Cardiac muscle cell (in vitro differentiated cells and primary cell): ENCODE data around the gene GPR176. TPM values are rescaled to one million over a fixed set of nuclear protein-coding genes. Genes with fewer than 3 reads are reported as not detected.
A peak's percentile ranks its signal among the peaks of the same experiment; 100 is the strongest.
"Not testable (repeated sequence)": the region's sequence is repeated elsewhere in the genome, so short reads cannot be mapped to it uniquely, and the experiment has no call there.

Source experiments
- DNase-seq, 2 donors: peaks; one replicate each; pipeline versions ENCODE4 v3.0.0 to v3.0.0-alpha.2; 2010 to 2017; ENCODE audit warnings: low read depth in 1 of 2, low spot score in 1 of 2
- H3K27ac ChIP-seq: fragments of 200-600 bp; sonication (generic); 2 replicates; pipeline ENCODE4 v1.5.1; 2016
- H3K27me3 ChIP-seq: fragments of 200-600 bp; sonication (generic); 2 replicates; pipeline ENCODE4 v1.6.0; 2016; ENCODE audit warnings: control low read depth
- H3K36me3 ChIP-seq: fragments of 200-600 bp; sonication (generic); 2 replicates; pipeline ENCODE4 v1.5.1; 2016; ENCODE audit warnings: control low read depth
- H3K4me1 ChIP-seq: fragments of 200-600 bp; sonication (generic); 2 replicates; pipeline ENCODE4 v1.8.1; 2017; ENCODE audit warnings: low read depth, mild to moderate bottlenecking, mixed run types
- H3K4me3 ChIP-seq: fragments of 200-600 bp; sonication (generic); 2 replicates; pipeline ENCODE4 v1.5.1; 2016; ENCODE audit warnings: mild to moderate bottlenecking
- H3K9me3 ChIP-seq: fragments of 200-600 bp; sonication (generic); 2 replicates; pipeline ENCODE4 v1.5.1; 2017; ENCODE audit warnings: low read depth, mild to moderate bottlenecking, control low read depth
- CTCF ChIP-seq: IDR thresholded peaks from 2 replicates; pipeline ENCODE4 v1.5.1; 2012; ENCODE audit warnings: low read depth, mild to moderate bottlenecking, low read length
- polyA plus RNA-seq: library from polyadenylated mRNA; unstranded; fragments of >200 nt; fragmentation: Nextera tagmentation; extraction: Ambion mirVana; gene quantifications from 2 replicates; pipeline ENCODE4 v1.2.1, GENCODE V29; 2016
- total RNA-seq: library from RNA; depleted of rRNA; stranded (reverse); fragments of >200 nt; gene quantifications from 2 replicates; pipeline ENCODE4 v1.2.3, GENCODE V29; 2016

Gene GPR176
- total and polyA plus RNA-seq, 2 experiments from 2014 or later = 1.4 to 5.6 TPM

DNA sequence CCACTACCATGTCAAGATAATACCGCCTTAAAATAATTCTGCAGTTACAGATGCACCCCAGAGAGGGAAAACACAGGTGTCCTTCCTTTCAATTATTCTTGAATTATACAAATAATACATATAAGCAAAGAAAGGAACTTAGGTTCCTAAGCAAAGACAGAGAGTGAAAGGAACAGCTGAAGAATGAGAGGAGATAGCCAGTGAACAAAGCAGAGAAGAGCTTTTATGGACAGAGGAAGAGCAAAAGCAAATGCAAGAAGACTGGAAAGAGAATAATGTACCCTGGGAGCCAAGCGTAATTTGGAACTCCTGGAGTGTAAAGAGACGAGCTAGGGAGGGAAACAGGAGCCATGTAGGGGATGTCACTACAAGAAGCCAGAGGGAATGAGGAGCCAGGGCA lies 21.7 kb downstream of the GPR176 start:
- no peaks in the 10 kb centered on the region for H3K36me3 ChIP-seq
- DNase-seq = no peak
- no peak overlapping the region for H3K27ac ChIP-seq
- no peaks in the 10 kb centered on the region for H3K27me3 ChIP-seq
- no peaks in the 10 kb centered on the region for H3K9me3 ChIP-seq
- H3K4me1 ChIP-seq = peaks cover 7% of the 10 kb centered on the region
- H3K4me3 ChIP-seq = no peak overlapping the region
- no peak for TF ChIP-seq CTCF

- Histone ChIP-seq H3K36me3 (no peaks in the 10 kb centered on the region), H3K4me3 (no peak overlapping the region), H3K4me1 (peaks cover 7% of the 10 kb centered on the region), H3K27me3 (no peaks in the 10 kb centered on the region), H3K9me3 (no peaks in the 10 kb centered on the region), H3K27ac (no peak overlapping the region)
- DNase-seq = peak in 1 of 2 donors; percentile 81
- no peak for TF ChIP-seq CTCF
Observed at GRCh38 chr15:39896846-39897245, 23.2 kb downstream of the GPR176 start.

DNA sequence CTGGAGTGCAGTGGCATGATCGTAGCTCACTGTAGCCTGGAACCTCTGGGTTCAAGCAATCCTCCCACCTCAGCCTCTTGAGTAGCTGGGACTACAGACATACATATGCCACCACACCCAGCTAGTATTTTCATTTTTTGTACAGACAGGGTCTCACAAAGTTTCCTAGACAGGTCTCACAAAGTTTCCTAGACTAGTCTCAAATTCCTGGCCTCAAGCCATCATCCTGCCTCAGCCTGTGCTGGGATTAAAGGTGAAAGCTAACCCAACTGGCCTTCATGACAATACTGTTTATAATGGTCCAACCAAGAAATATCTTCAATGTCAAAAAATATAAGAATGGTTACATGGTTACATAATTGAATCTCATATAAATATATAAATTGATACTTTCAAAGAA lies 24.0 kb downstream of the GPR176 start:
- H3K36me3 ChIP-seq = no peaks in the 10 kb centered on the region
- no peaks in the 10 kb centered on the region for H3K27me3 ChIP-seq
- no peak overlapping the region for H3K27ac ChIP-seq
- DNase-seq = no peak
- peaks cover 7% of the 10 kb centered on the region for H3K4me1 ChIP-seq
- no peak for TF ChIP-seq CTCF
- no peaks in the 10 kb centered on the region for H3K9me3 ChIP-seq
- H3K4me3 ChIP-seq = no peak overlapping the region

- not testable (repeated sequence) for DNase-seq, H3K36me3 ChIP-seq, H3K27me3 ChIP-seq, H3K27ac ChIP-seq, H3K9me3 ChIP-seq, H3K4me3 ChIP-seq
- peaks cover 10% of the 10 kb centered on the region for H3K4me1 ChIP-seq
Observed at GRCh38 chr15:39893051-39893450, 27.0 kb downstream of the GPR176 start.

- TF ChIP-seq CTCF = no peak
- DNase-seq = no peak
- Histone ChIP-seq H3K27me3 (no peaks in the 10 kb centered on the region), H3K36me3 (no peaks in the 10 kb centered on the region), H3K4me3 (no peak overlapping the region), H3K9me3 (no peaks in the 10 kb centered on the region), H3K4me1 (peaks cover 10% of the 10 kb centered on the region), H3K27ac (no peak overlapping the region)
Observed at GRCh38 chr15:39892418-39892817, 27.6 kb downstream of the GPR176 start.

DNA sequence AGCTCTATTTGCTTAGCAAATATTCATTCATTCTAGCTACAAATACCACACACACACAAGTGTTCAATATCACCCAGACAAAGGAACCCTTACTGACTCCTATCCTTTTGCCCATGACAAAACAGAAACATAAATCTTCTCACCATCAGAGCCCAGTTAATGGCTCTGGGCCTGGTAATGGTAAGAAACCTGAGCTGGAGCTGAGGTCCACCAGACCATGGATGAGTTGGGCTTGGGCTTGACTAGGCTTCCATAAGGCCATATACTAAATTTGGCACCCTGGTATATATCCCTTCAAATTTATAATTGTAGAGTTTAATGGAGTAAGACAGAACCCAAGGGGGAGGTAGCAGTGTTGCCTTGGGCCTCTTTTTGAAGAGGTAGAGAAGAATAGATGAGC lies 29.4 kb downstream of the GPR176 start:
- H3K27me3 ChIP-seq = no peaks in the 10 kb centered on the region
- no peak for DNase-seq
- no peaks in the 10 kb centered on the region for H3K36me3 ChIP-seq
- no peak overlapping the region for H3K4me3 ChIP-seq
- TF ChIP-seq CTCF = no peak
- H3K4me1 ChIP-seq = peaks cover 3% of the 10 kb centered on the region
- no peaks in the 10 kb centered on the region for H3K9me3 ChIP-seq
- H3K27ac ChIP-seq = no peak overlapping the region
